ENCODE measurements around the gene TSPAN32. TPM values are rescaled to one million over a fixed set of nuclear protein-coding genes. Genes with fewer than 3 reads are reported as not detected.

The TSPAN32 gene
- polyA plus RNA-seq, 2 of the 4 experiments (the other 2 are of a cell fraction): not detected

- 84% methylated on average over 3 of the region's 14 CpGs for WGBS (ENCODE audit: missing lambda C conversion rate)
- no peak overlapping the region for H3K4me2 ChIP-seq
- ATAC-seq (no peak), DNase-seq (ENCODE audit: low read depth in 1 of 2, low spot score in 1 of 2) (no peak), FAIRE-seq (no peak)
- TF ChIP-seq E2F6 (IDR thresholded peaks at IDR 0.05; ENCODE audit: borderline replicate concordance, low read depth) (no peak), MAZ (IDR thresholded peaks at IDR 0.05; ENCODE audit: borderline replicate concordance, low read depth, low read length) (no peak), HES2 (IDR thresholded peaks at IDR 0.05) (no peak), JUNB (IDR thresholded peaks at IDR 0.05) (no peak), RCOR1 (IDR thresholded peaks at IDR 0.05; ENCODE audit: low read depth, low read length) (no peak), RNF2 (IDR thresholded peaks at IDR 0.05; ENCODE audit: borderline replicate concordance, low read depth) (no peak), ZNF302 (CRISPR knock-in tag; IDR thresholded peaks at IDR 0.05) (no peak), POLR2AphosphoS2 (conservative IDR thresholded peaks at IDR 0.05; ENCODE audit: low read length) (no peak), TFCP2L1 (CRISPR knock-in tag; IDR thresholded peaks at IDR 0.05) (no peak)
- TF ChIP-seq, protein P1, sequence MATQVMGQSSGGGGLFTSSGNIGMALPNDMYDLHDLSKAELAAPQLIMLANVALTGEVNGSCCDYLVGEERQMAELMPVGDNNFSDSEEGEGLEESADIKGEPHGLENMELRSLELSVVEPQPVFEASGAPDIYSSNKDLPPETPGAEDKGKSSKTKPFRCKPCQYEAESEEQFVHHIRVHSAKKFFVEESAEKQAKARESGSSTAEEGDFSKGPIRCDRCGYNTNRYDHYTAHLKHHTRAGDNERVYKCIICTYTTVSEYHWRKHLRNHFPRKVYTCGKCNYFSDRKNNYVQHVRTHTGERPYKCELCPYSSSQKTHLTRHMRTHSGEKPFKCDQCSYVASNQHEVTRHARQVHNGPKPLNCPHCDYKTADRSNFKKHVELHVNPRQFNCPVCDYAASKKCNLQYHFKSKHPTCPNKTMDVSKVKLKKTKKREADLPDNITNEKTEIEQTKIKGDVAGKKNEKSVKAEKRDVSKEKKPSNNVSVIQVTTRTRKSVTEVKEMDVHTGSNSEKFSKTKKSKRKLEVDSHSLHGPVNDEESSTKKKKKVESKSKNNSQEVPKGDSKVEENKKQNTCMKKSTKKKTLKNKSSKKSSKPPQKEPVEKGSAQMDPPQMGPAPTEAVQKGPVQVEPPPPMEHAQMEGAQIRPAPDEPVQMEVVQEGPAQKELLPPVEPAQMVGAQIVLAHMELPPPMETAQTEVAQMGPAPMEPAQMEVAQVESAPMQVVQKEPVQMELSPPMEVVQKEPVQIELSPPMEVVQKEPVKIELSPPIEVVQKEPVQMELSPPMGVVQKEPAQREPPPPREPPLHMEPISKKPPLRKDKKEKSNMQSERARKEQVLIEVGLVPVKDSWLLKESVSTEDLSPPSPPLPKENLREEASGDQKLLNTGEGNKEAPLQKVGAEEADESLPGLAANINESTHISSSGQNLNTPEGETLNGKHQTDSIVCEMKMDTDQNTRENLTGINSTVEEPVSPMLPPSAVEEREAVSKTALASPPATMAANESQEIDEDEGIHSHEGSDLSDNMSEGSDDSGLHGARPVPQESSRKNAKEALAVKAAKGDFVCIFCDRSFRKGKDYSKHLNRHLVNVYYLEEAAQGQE (IDR thresholded peaks at IDR 0.05): no peak
- POLR2A ChIA-PET: no interaction called here
- H3K27ac ChIP-seq: no peak overlapping the region
- H3K4me1 ChIP-seq: no peaks in the 10 kb centered on the region
- CTCF ChIA-PET: interaction anchor here (0.8 to 30.6 kb wide), 14 partner anchors 8 to 151 kb away, joined by 3 to 903 read pairs (median 6); partner anchors contain the start of gene TSSC4
- no peaks in the 10 kb centered on the region for H3K9me3 ChIP-seq
- H3K4me3 ChIP-seq: no peak overlapping the region
Observed at GRCh38 chr11:2306877-2307500, 5.2 kb downstream of the TSPAN32 start.

DNA sequence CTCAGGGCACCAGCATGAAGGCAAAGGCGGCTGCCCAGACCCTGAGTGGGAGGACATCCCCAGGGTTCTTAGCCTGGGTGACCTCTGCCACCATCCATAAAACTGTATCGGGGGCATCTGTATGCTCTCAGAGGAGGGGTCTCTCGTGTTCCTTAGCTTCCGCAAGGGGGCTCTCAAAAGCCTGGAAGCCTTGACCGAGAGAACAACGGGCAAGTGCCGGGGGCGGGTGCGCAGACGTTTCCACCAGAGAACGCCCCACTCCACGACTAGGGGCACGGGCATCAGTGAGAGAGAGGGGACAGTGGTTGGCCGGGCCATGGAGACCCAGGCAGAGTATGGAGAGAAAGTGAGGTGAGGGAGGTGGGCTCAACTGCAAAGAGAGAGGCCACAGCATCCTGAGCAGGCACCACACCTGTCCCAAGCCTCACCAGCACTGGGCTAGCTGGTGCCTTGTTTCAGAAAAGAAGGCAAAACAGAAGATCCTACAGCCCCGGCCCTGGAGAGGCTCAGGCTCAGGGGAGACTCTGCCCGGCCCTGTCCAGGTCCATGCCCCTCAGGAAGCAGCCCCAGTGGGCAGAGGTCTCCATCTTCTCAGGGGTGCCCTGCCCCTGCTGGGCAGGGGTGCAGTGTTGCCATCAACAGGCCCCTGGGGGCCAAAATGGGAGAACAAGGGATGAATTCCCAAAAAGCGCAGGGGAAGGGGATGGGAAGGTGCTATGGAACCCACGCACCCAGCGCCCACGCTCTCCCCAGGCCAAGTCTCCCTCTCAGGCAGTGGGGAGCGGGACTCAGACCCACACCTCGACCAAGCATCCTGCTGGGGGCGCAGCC lies 5.9 kb downstream of the TSPAN32 start:
- Histone ChIP-seq H3K27ac (no peak overlapping the region), H3K4me2 (no peak overlapping the region), H3K4me3 (no peak overlapping the region), H3K4me1 (no peaks in the 10 kb centered on the region), H3K9me3 (no peaks in the 10 kb centered on the region)
- FAIRE-seq (no peak), ATAC-seq (no peak), DNase-seq (ENCODE audit: low read depth in 1 of 2, low spot score in 1 of 2) (no peak)
- no peak for TF ChIP-seq HMGXB4 (CRISPR knock-in tag; IDR thresholded peaks at IDR 0.05; ENCODE audit: borderline replicate concordance)
- no peak for TF ChIP-seq EHF (CRISPR knock-in tag; IDR thresholded peaks at IDR 0.05)
- TF ChIP-seq GATA3 (IDR thresholded peaks at IDR 0.05; ENCODE audit: borderline replicate concordance): no peak
- no peak for TF ChIP-seq FOSL2 (IDR thresholded peaks at IDR 0.05)
- TF ChIP-seq FOSL2 (CRISPR knock-in tag; IDR thresholded peaks at IDR 0.05): no peak
- no peak for TF ChIP-seq KDM1A (IDR thresholded peaks at IDR 0.05; ENCODE audit: low read depth)
- POLR2A ChIA-PET: no interaction called here
- 76% methylated on average over 22 of the region's 23 CpGs for WGBS (ENCODE audit: missing lambda C conversion rate)
- CTCF ChIA-PET: interaction anchor here (1.0 to 30.6 kb wide), 10 partner anchors 9 to 121 kb away, joined by 3 to 903 read pairs (median 7); partner anchors contain the start of gene TSSC4

Data from A549 (cell line).